Stimulated activated naive CD8-positive, alpha-beta T cell treated with anti-CD3 and anti-CD28 coated beads, Interleukin-15, amount 100 ng/mL, for 72 hours (primary cell): ENCODE measurements around the gene DLG2.

ENCODE experiments used
- ATAC-seq: fragments of 150-1000 bp; cut with Tn5 transposase; 2 replicates; pipeline ENCODE4 v1.10.0; 2021; ENCODE audit warnings: mild to moderate bottlenecking, moderate library complexity
- DNase-seq, 2 donors: peaks; one replicate each; pipeline ENCODE4 v3.0.0; 2021 to 2022
- H3K27ac Mint-ChIP-seq, 2 donors: one replicate each; pipeline ENCODE4 v1.8.0; 2022; ENCODE audit warnings: mild to moderate bottlenecking in 2 of 2, mixed read lengths in 2 of 2, moderate library complexity in 2 of 2
- H3K27me3 Mint-ChIP-seq: one replicate; pipeline ENCODE4 v1.8.0; 2022; ENCODE audit warnings: mixed read lengths
- H3K4me1 Mint-ChIP-seq: one replicate; pipeline ENCODE4 v1.8.0; 2022; ENCODE audit warnings: mild to moderate bottlenecking, mixed read lengths
- H3K4me3 Mint-ChIP-seq, 2 donors: one replicate each; pipeline ENCODE4 v1.8.0; 2022; ENCODE audit warnings: mild to moderate bottlenecking in 2 of 2, mixed read lengths in 2 of 2, moderate library complexity in 1 of 2
- H3K9me3 Mint-ChIP-seq, 2 donors: one replicate each; pipeline ENCODE4 v1.8.0; 2022; ENCODE audit warnings: mixed read lengths in 2 of 2

DLG2 gene

GRCh38 chr11:83508804-83509203 lies 2118.3 kb downstream of the DLG2 start:
- Mint-ChIP-seq H3K4me3 (no peak overlapping the region), H3K27ac (no peak overlapping the region), H3K9me3 (peaks cover 0 to 12% of the 10 kb centered on the region in 2 donors), H3K4me1 (no peaks in the 10 kb centered on the region), H3K27me3 (no peaks in the 10 kb centered on the region)
- DNase-seq (no peak), ATAC-seq (no peak)

- Mint-ChIP-seq H3K4me1 (no peaks in the 10 kb centered on the region), H3K9me3 (peaks cover 0 to 12% of the 10 kb centered on the region in 2 donors), H3K4me3 (no peak overlapping the region), H3K27me3 (no peaks in the 10 kb centered on the region), H3K27ac (no peak overlapping the region)
- ATAC-seq, result no peak
- DNase-seq, result no peak
Observed at GRCh38 chr11:83502041-83502440, 2125.1 kb downstream of the DLG2 start.

- DNase-seq, result no peak
- H3K4me3 Mint-ChIP-seq, result no peak overlapping the region
- no peaks in the 10 kb centered on the region for H3K27me3 Mint-ChIP-seq
- ATAC-seq, result no peak
- no peak overlapping the region for H3K27ac Mint-ChIP-seq
- H3K9me3 Mint-ChIP-seq, result peaks cover 0 to 7% of the 10 kb centered on the region in 2 donors
- no peaks in the 10 kb centered on the region for H3K4me1 Mint-ChIP-seq
Observed at GRCh38 chr11:83493917-83494316, 2133.2 kb downstream of the DLG2 start.

- H3K9me3 Mint-ChIP-seq, result peaks cover 0 to 7% of the 10 kb centered on the region in 2 donors
- no peak overlapping the region for H3K27ac Mint-ChIP-seq
- no peak for DNase-seq
- no peak for ATAC-seq
- no peak overlapping the region for H3K4me3 Mint-ChIP-seq
- H3K27me3 Mint-ChIP-seq, result no peaks in the 10 kb centered on the region
- no peaks in the 10 kb centered on the region for H3K4me1 Mint-ChIP-seq
Observed at GRCh38 chr11:83493034-83493433, 2134.1 kb downstream of the DLG2 start.

GRCh38 chr11:83483808-83484207 lies 2143.3 kb downstream of the DLG2 start:
- no peak for ATAC-seq
- no peak overlapping the region for H3K27ac Mint-ChIP-seq
- H3K27me3 Mint-ChIP-seq, result peaks cover 13% of the 10 kb centered on the region
- no peaks in the 10 kb centered on the region for H3K4me1 Mint-ChIP-seq
- DNase-seq, result no peak
- no peaks in the 10 kb centered on the region for H3K9me3 Mint-ChIP-seq
- no peak overlapping the region for H3K4me3 Mint-ChIP-seq

- no peak overlapping the region for H3K27ac Mint-ChIP-seq
- H3K27me3 Mint-ChIP-seq, result peaks cover 13% of the 10 kb centered on the region
- no peaks in the 10 kb centered on the region for H3K9me3 Mint-ChIP-seq
- ATAC-seq, result no peak
- DNase-seq, result no peak
- H3K4me1 Mint-ChIP-seq, result no peaks in the 10 kb centered on the region
- H3K4me3 Mint-ChIP-seq, result no peak overlapping the region
Observed at GRCh38 chr11:83480811-83481210, 2146.3 kb downstream of the DLG2 start.

GRCh38 chr11:83480251-83480650 lies 2146.9 kb downstream of the DLG2 start:
- ATAC-seq, result no peak
- no peak overlapping the region for H3K27ac Mint-ChIP-seq
- H3K4me3 Mint-ChIP-seq, result no peak overlapping the region
- peaks cover 13% of the 10 kb centered on the region for H3K27me3 Mint-ChIP-seq
- DNase-seq, result no peak
- no peaks in the 10 kb centered on the region for H3K4me1 Mint-ChIP-seq
- H3K9me3 Mint-ChIP-seq, result no peaks in the 10 kb centered on the region

- Mint-ChIP-seq H3K4me1 (no peaks in the 10 kb centered on the region), H3K27ac (no peak overlapping the region)
Observed at GRCh38 chr11:83477772-83478171, 2149.4 kb downstream of the DLG2 start.

GRCh38 chr11:83475760-83476159 lies 2151.4 kb downstream of the DLG2 start:
- Mint-ChIP-seq H3K4me3 (no peak overlapping the region), H3K27ac (no peak overlapping the region), H3K9me3 (no peaks in the 10 kb centered on the region), H3K27me3 (no peaks in the 10 kb centered on the region), H3K4me1 (peaks cover 4% of the 10 kb centered on the region)
- ATAC-seq, result no peak
- no peak for DNase-seq

More at GRCh38 chr11:83477772-83478171, 2149.4 kb downstream of the DLG2 start:
- DNase-seq (no peak), ATAC-seq (no peak)
- H3K9me3 Mint-ChIP-seq, result no peaks in the 10 kb centered on the region
- peaks cover under 1% of the 10 kb centered on the region for H3K27me3 Mint-ChIP-seq
- no peak overlapping the region for H3K4me3 Mint-ChIP-seq

GRCh38 chr11:83473743-83474142 lies 2153.4 kb downstream of the DLG2 start:
- H3K9me3 Mint-ChIP-seq, result no peaks in the 10 kb centered on the region
- H3K27me3 Mint-ChIP-seq, result no peaks in the 10 kb centered on the region
- DNase-seq (no peak), ATAC-seq (no peak)
- H3K4me3 Mint-ChIP-seq, result no peak overlapping the region
- H3K27ac Mint-ChIP-seq, result no peak overlapping the region
- H3K4me1 Mint-ChIP-seq, result peaks cover 4% of the 10 kb centered on the region

- peak overlapping the region in 1 of 2 donors; percentile 21 for H3K4me3 Mint-ChIP-seq
- ATAC-seq (no peak), DNase-seq (no peak)
- H3K4me1 Mint-ChIP-seq, result peaks cover 4% of the 10 kb centered on the region
- H3K9me3 Mint-ChIP-seq, result no peaks in the 10 kb centered on the region
- H3K27ac Mint-ChIP-seq, result no peak overlapping the region
- no peaks in the 10 kb centered on the region for H3K27me3 Mint-ChIP-seq
Observed at GRCh38 chr11:83472806-83473205, 2154.3 kb downstream of the DLG2 start.

GRCh38 chr11:83471831-83472727 lies 2155.1 kb downstream of the DLG2 start:
- H3K4me1 Mint-ChIP-seq, result peaks cover 4% of the 10 kb centered on the region
- H3K27me3 Mint-ChIP-seq, result no peaks in the 10 kb centered on the region
- peak overlapping the region in 1 of 2 donors; percentile 21 for H3K4me3 Mint-ChIP-seq
- no peak for DNase-seq
- no peaks in the 10 kb centered on the region for H3K9me3 Mint-ChIP-seq
- ATAC-seq, result peak; percentile 45
- no peak overlapping the region for H3K27ac Mint-ChIP-seq

GRCh38 chr11:83467837-83468236 lies 2159.3 kb downstream of the DLG2 start:
- no peak overlapping the region for H3K4me3 Mint-ChIP-seq
- no peak overlapping the region for H3K27ac Mint-ChIP-seq
- no peaks in the 10 kb centered on the region for H3K27me3 Mint-ChIP-seq
- ATAC-seq (no peak), DNase-seq (no peak)
- peaks cover 4% of the 10 kb centered on the region for H3K4me1 Mint-ChIP-seq
- no peaks in the 10 kb centered on the region for H3K9me3 Mint-ChIP-seq

GRCh38 chr11:83464160-83464944 lies 2162.8 kb downstream of the DLG2 start:
- Mint-ChIP-seq H3K27me3 (no peaks in the 10 kb centered on the region), H3K9me3 (no peaks in the 10 kb centered on the region), H3K4me3 (no peak overlapping the region), H3K4me1 (no peaks in the 10 kb centered on the region), H3K27ac (no peak overlapping the region)
- ATAC-seq, result no peak
- DNase-seq, result no peak

GRCh38 chr11:83459798-83460197 lies 2167.3 kb downstream of the DLG2 start:
- no peaks in the 10 kb centered on the region for H3K4me1 Mint-ChIP-seq
- no peaks in the 10 kb centered on the region for H3K27me3 Mint-ChIP-seq
- no peak overlapping the region for H3K4me3 Mint-ChIP-seq
- no peaks in the 10 kb centered on the region for H3K9me3 Mint-ChIP-seq
- ATAC-seq (no peak), DNase-seq (no peak)
- H3K27ac Mint-ChIP-seq, result no peak overlapping the region

- Mint-ChIP-seq H3K9me3 (no peaks in the 10 kb centered on the region), H3K4me1 (no peaks in the 10 kb centered on the region), H3K27me3 (no peaks in the 10 kb centered on the region), H3K4me3 (no peak overlapping the region), H3K27ac (peak overlapping the region in 1 of 2 donors; percentile 10)
- ATAC-seq (no peak), DNase-seq (no peak)
Observed at GRCh38 chr11:83456566-83456965, 2170.6 kb downstream of the DLG2 start.
